Measurements from ENCODE around the gene CENPO. TPM values are rescaled to one million over a fixed set of nuclear protein-coding genes. Genes with fewer than 3 reads are reported as not detected.

The CENPO gene
- total RNA-seq, 1 experiment from 2014 or later: 27.9 TPM

DNA sequence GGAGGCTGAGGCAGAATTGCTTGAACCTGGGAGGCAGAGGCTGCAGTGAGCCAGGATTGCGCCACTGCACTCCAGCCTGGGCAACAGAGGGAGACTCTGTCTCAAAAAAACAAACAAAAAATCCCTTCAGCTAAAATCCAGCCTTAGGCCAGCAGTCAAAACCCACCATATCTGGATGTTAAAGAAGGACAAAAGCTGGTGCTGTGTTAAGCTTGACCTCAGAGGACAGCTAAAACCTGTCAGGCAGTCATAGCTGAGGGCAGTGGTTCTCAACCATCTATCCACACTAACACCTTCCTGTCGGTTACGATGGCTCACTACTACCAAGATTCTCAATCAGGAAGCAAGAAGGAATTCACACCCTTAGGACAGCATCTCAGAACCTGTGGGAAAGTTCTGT, 9.6 kb upstream of the CENPO start:
- H3K27ac ChIP-seq (ENCODE audit: low read depth, low read length): no peak overlapping the region
- H4K20me1 ChIP-seq (ENCODE audit: insufficient read depth): no peaks in the 10 kb centered on the region
- H3K4me3 ChIP-seq (replicated peaks in 1 of 2; ENCODE audit: low read depth in 1 of 2, low read length in 2 of 2): no peak overlapping the region
- H3K9me2 ChIP-seq (ENCODE audit: insufficient read depth): no peaks in the 10 kb centered on the region
- no peak for ATAC-seq
- H2AFZ ChIP-seq (ENCODE audit: low read depth, low read length, poor library complexity, severe bottlenecking): no peak overlapping the region
- H3K79me2 ChIP-seq (ENCODE audit: insufficient read depth, low read length): no peaks in the 10 kb centered on the region
- no peak overlapping the region for H3K4me2 ChIP-seq (ENCODE audit: low read length)
- no peak overlapping the region for H3K9ac ChIP-seq (ENCODE audit: low read length)
- no peaks in the 10 kb centered on the region for H3K9me3 ChIP-seq (ENCODE audit: control insufficient read depth in 1 of 2, insufficient read depth in 1 of 2, low read depth in 1 of 2, low read length in 2 of 2)
- no peak for TF ChIP-seq EGR1 (IDR thresholded peaks at IDR 0.05; ENCODE audit: low read depth)
- no peak for TF ChIP-seq FOSL1 (IDR thresholded peaks at IDR 0.05; ENCODE audit: low read depth)
- no peak for TF ChIP-seq CBX3 (IDR thresholded peaks at IDR 0.05; ENCODE audit: low read depth)
- TF ChIP-seq, protein P1, sequence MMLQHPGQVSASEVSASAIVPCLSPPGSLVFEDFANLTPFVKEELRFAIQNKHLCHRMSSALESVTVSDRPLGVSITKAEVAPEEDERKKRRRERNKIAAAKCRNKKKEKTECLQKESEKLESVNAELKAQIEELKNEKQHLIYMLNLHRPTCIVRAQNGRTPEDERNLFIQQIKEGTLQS (IDR thresholded peaks at IDR 0.05): no peak
- TF ChIP-seq YY1 (IDR thresholded peaks at IDR 0.05; ENCODE audit: extremely low read depth, insufficient replicate concordance, low read depth, low read length): no peak
- no peak for TF ChIP-seq EZH2 (IDR thresholded peaks at IDR 0.05)
- no peak for TF ChIP-seq TCF7L2 (IDR thresholded peaks at IDR 0.05; ENCODE audit: borderline replicate concordance, extremely low read depth, insufficient read depth, insufficient read length)
- no peak for TF ChIP-seq ELF1 (IDR thresholded peaks at IDR 0.05; ENCODE audit: borderline replicate concordance, low read depth)
- TF ChIP-seq, protein P2, sequence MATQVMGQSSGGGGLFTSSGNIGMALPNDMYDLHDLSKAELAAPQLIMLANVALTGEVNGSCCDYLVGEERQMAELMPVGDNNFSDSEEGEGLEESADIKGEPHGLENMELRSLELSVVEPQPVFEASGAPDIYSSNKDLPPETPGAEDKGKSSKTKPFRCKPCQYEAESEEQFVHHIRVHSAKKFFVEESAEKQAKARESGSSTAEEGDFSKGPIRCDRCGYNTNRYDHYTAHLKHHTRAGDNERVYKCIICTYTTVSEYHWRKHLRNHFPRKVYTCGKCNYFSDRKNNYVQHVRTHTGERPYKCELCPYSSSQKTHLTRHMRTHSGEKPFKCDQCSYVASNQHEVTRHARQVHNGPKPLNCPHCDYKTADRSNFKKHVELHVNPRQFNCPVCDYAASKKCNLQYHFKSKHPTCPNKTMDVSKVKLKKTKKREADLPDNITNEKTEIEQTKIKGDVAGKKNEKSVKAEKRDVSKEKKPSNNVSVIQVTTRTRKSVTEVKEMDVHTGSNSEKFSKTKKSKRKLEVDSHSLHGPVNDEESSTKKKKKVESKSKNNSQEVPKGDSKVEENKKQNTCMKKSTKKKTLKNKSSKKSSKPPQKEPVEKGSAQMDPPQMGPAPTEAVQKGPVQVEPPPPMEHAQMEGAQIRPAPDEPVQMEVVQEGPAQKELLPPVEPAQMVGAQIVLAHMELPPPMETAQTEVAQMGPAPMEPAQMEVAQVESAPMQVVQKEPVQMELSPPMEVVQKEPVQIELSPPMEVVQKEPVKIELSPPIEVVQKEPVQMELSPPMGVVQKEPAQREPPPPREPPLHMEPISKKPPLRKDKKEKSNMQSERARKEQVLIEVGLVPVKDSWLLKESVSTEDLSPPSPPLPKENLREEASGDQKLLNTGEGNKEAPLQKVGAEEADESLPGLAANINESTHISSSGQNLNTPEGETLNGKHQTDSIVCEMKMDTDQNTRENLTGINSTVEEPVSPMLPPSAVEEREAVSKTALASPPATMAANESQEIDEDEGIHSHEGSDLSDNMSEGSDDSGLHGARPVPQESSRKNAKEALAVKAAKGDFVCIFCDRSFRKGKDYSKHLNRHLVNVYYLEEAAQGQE (IDR thresholded peaks at IDR 0.05; ENCODE audit: low read depth): no peak
- TF ChIP-seq, protein P3, sequence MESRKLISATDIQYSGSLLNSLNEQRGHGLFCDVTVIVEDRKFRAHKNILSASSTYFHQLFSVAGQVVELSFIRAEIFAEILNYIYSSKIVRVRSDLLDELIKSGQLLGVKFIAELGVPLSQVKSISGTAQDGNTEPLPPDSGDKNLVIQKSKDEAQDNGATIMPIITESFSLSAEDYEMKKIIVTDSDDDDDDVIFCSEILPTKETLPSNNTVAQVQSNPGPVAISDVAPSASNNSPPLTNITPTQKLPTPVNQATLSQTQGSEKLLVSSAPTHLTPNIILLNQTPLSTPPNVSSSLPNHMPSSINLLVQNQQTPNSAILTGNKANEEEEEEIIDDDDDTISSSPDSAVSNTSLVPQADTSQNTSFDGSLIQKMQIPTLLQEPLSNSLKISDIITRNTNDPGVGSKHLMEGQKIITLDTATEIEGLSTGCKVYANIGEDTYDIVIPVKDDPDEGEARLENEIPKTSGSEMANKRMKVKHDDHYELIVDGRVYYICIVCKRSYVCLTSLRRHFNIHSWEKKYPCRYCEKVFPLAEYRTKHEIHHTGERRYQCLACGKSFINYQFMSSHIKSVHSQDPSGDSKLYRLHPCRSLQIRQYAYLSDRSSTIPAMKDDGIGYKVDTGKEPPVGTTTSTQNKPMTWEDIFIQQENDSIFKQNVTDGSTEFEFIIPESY (IDR thresholded peaks at IDR 0.05; ENCODE audit: extremely low read depth, insufficient replicate concordance, low read length): no peak
- no peak for TF ChIP-seq SIN3A (IDR thresholded peaks at IDR 0.05; ENCODE audit: low read depth)
- no peak for TF ChIP-seq POLR2A (IDR thresholded peaks at IDR 0.05; ENCODE audit: borderline replicate concordance, extremely low read depth, insufficient read depth, insufficient read length)
- TF ChIP-seq SRF (IDR thresholded peaks at IDR 0.05; ENCODE audit: low read depth): no peak
- no peak for DNase-seq (ENCODE audit: low read depth, low spot score)
- CTCF ChIA-PET: no interaction called here
- no peaks in the 10 kb centered on the region for H3K36me3 ChIP-seq (ENCODE audit: control insufficient read depth in 1 of 2, insufficient read depth in 2 of 2, low read length in 2 of 2)
- H3K4me1 ChIP-seq (ENCODE audit: control insufficient read depth in 1 of 2, insufficient read depth in 2 of 2, low read length in 2 of 2): no peaks in the 10 kb centered on the region
- intact Hi-C loops (cut with micrococcal nuclease): no loop called here
- BruUV-seq (replicated peaks): no TSS peak
- POLR2A ChIA-PET: no interaction called here
- RAD21 ChIA-PET (ENCODE audit: low non-redundant PET in 1 of 2, low total read pairs in 2 of 2, uncharacterized antibody in 2 of 2, unreplicated experiment in 2 of 2): no interaction called here
- no peaks in the 10 kb centered on the region for H3K27me3 ChIP-seq (ENCODE audit: insufficient read depth, low read length)
